GM23338 (cell line): ENCODE measurements around the gene RNF182. TPM values are rescaled to one million over a fixed set of nuclear protein-coding genes. Genes with fewer than 3 reads are reported as not detected.

Experiments
- ATAC-seq: fragments of 200-7000 bp; cut with Tn5 transposase; 3 replicates; pipeline ENCODE4 v1.9.1; 2020
- DNase-seq: peaks from one replicate; pipeline ENCODE4 v3.0.0-alpha.2; 2015; ENCODE audit warnings: low spot score
- H2AFZ ChIP-seq: fragments of 200-600 bp; sonication (generic); 2 replicates; pipeline ENCODE4 v1.8.0; 2016; ENCODE audit warnings: antibody characterized with exemption, mild to moderate bottlenecking, moderate library complexity
- H3F3A ChIP-seq: fragments of 200-600 bp; sonication (generic); replicated peaks from 2 replicates; pipeline ENCODE4 v1.8.0; 2017; ENCODE audit warnings: antibody characterized with exemption, mixed run types, low read depth
- H3K27ac ChIP-seq: fragments of 200-600 bp; sonication (generic); 2 replicates; pipeline ENCODE4 v1.6.1; 2016; ENCODE audit warnings: low read depth
- H3K27me3 ChIP-seq: fragments of 200-600 bp; sonication (generic); 2 replicates; pipeline ENCODE4 v1.8.0; 2016; ENCODE audit warnings: mild to moderate bottlenecking, mixed run types, moderate library complexity; ENCODE audit not compliant: insufficient read depth
- H3K36me3 ChIP-seq: fragments of 200-600 bp; sonication (generic); 2 replicates; pipeline ENCODE4 v1.8.0; 2016; ENCODE audit warnings: mild to moderate bottlenecking; ENCODE audit not compliant: insufficient read depth
- H3K4me1 ChIP-seq: fragments of 200-600 bp; sonication (generic); 2 replicates; pipeline ENCODE4 v1.8.0; 2016; ENCODE audit warnings: mild to moderate bottlenecking, moderate library complexity; ENCODE audit not compliant: insufficient read depth
- H3K4me2 ChIP-seq: fragments of 200-600 bp; sonication (generic); 2 replicates; pipeline ENCODE4 v1.7.1; 2017; ENCODE audit warnings: mixed run types
- H3K4me3 ChIP-seq: fragments of 200-600 bp; sonication (generic); 2 replicates; pipeline ENCODE4 v1.6.1; 2016; ENCODE audit warnings: mixed run types
- H3K79me2 ChIP-seq: fragments of 200-600 bp; sonication (generic); replicated peaks from 2 replicates; pipeline ENCODE4 v1.8.0; 2017; ENCODE audit warnings: mild to moderate bottlenecking; ENCODE audit not compliant: insufficient read depth
- H3K9me2 ChIP-seq: fragments of 200-600 bp; sonication (generic); 2 replicates; pipeline ENCODE4 v1.8.0; 2017; ENCODE audit not compliant: insufficient read depth
- H4K20me1 ChIP-seq: fragments of 200-600 bp; sonication (generic); replicated peaks from 2 replicates; pipeline ENCODE4 v1.8.0; 2017; ENCODE audit warnings: mild to moderate bottlenecking; ENCODE audit not compliant: insufficient read depth
- H3K27ac Mint-ChIP-seq: 2 replicates; pipeline ENCODE4 v1.8.0; 2020; ENCODE audit warnings: inconsistent platforms, mild to moderate bottlenecking, moderate library complexity, mixed read lengths
- H3K27me3 Mint-ChIP-seq: 3 replicates; pipeline ENCODE4 v1.8.0; 2022; ENCODE audit warnings: low read depth, mild to moderate bottlenecking, moderate library complexity, mixed read lengths, inconsistent platforms; ENCODE audit not compliant: insufficient read depth, poor library complexity
- H3K36me3 Mint-ChIP-seq: 3 replicates; pipeline ENCODE4 v1.8.0; 2021; ENCODE audit warnings: low read depth, mild to moderate bottlenecking, inconsistent platforms, moderate library complexity, mixed read lengths
- H3K4me1 Mint-ChIP-seq: 3 replicates; pipeline ENCODE4 v1.8.0; 2020; ENCODE audit warnings: mild to moderate bottlenecking, inconsistent platforms, mixed read lengths
- H3K4me3 Mint-ChIP-seq: 3 replicates; pipeline ENCODE4 v1.8.0; 2021; ENCODE audit warnings: moderate library complexity, mild to moderate bottlenecking, inconsistent platforms, mixed read lengths
- H3K9me3 Mint-ChIP-seq: 3 replicates; pipeline ENCODE4 v1.8.0; 2020; ENCODE audit warnings: moderate library complexity, mild to moderate bottlenecking, inconsistent platforms, mixed read lengths
- CREB1 ChIP-seq: fragments of 250-450 bp; sonication (Bioruptor Pico); IDR thresholded peaks from 2 replicates; pipeline ENCODE4 v1.5.0; 2020; ENCODE audit warnings: low read depth, mild to moderate bottlenecking, moderate library complexity
- CTCF ChIP-seq, 2 experiments: fragments of 200-600 bp in 1 of 2; sonication (generic) in 1 of 2; conservative IDR thresholded peaks; 2 replicates each; pipeline versions ENCODE4 v1.5.1 to v1.6.1; 2016 to 2017; ENCODE audit warnings: antibody characterized with exemption in 2 of 2, low read depth in 2 of 2, mild to moderate bottlenecking in 2 of 2, moderate library complexity in 1 of 2
- ETS1 ChIP-seq: IDR thresholded peaks from 2 replicates; pipeline ENCODE4 v1.6.1; 2016; ENCODE audit warnings: antibody characterized with exemption
- EZH2 ChIP-seq: fragments of 200-600 bp; sonication (generic); IDR thresholded peaks from one replicate; pipeline ENCODE4 v1.8.0; 2017; ENCODE audit warnings: antibody characterized with exemption, mild to moderate bottlenecking, low read depth; ENCODE audit not compliant: unreplicated experiment
- EZH2phosphoT487 ChIP-seq: fragments of 200-600 bp; sonication (generic); IDR thresholded peaks from one replicate; pipeline ENCODE4 v1.8.1; 2018; ENCODE audit warnings: antibody characterized with exemption; ENCODE audit not compliant: unreplicated experiment
- ZNF331 ChIP-seq: fragments of 250-450 bp; sonication (Bioruptor Pico); IDR thresholded peaks from 2 replicates; pipeline ENCODE4 v1.5.0; 2020; ENCODE audit warnings: low read depth, mild to moderate bottlenecking, moderate library complexity
- ZNF462 ChIP-seq: fragments of 250-450 bp; sonication (Bioruptor Pico); IDR thresholded peaks from 2 replicates; pipeline ENCODE4 v1.5.0; 2020; ENCODE audit warnings: mild to moderate bottlenecking, moderate library complexity
- polyA plus RNA-seq: library from polyadenylated mRNA; unstranded; fragments of >200 nt; fragmentation: Nextera tagmentation; extraction: Ambion mirVana; gene quantifications from 2 replicates; pipeline ENCODE4 v1.2.1, GENCODE V29; 2016
- total RNA-seq: library from RNA; depleted of rRNA; stranded (reverse); fragments of >200 nt; shearing (Covaris generic); gene quantifications from 2 replicates; pipeline ENCODE4 v1.2.3, GENCODE V29; 2014
- TF ChIP-seq, protein P1 (sequence below): IDR thresholded peaks from one replicate; pipeline ENCODE4 v1.6.1; 2018; ENCODE audit warnings: antibody characterized with exemption; ENCODE audit not compliant: unreplicated experiment

RNF182 gene
- total and polyA plus RNA-seq, 2 experiments from 2014 or later = 3.2 to 9.8 TPM

GRCh38 chr6:13915561-13916229 lies 9.1 kb upstream of the RNF182 start:
- Mint-ChIP-seq H3K4me3 (no peak overlapping the region), H3K4me1 (peaks cover 16% of the 10 kb centered on the region), H3K27ac (no peak overlapping the region), H3K27me3 (no peaks in the 10 kb centered on the region), H3K9me3 (no peaks in the 10 kb centered on the region), H3K36me3 (no peaks in the 10 kb centered on the region)
- Histone ChIP-seq H3F3A (no peaks in the 10 kb centered on the region), H3K27me3 (no peaks in the 10 kb centered on the region), H3K4me3 (no peak overlapping the region), H3K4me2 (no peak overlapping the region), H4K20me1 (no peaks in the 10 kb centered on the region), H3K79me2 (no peaks in the 10 kb centered on the region), H3K4me1 (peaks cover 11% of the 10 kb centered on the region; the same call in 1 of the 2 replicates), H2AFZ (no peak overlapping the region), H3K27ac (no peak overlapping the region), H3K9me2 (no peaks in the 10 kb centered on the region; the same call in 1 of the 2 replicates), H3K36me3 (no peaks in the 10 kb centered on the region)
- ATAC-seq = peak; percentile 69
- DNase-seq = peak; percentile 17
- TF ChIP-seq EZH2 (no peak), ETS1 (no peak), CTCF (conservative IDR thresholded peaks at IDR 0.05; ENCODE audit: low read depth in 2 of 2) (0 out of 4 replicates have a peak, but pooled peaks of 1 of the 2 experiments have one; percentile 16), CREB1 (CRISPR knock-in tag) (no peak), EZH2phosphoT487 (no peak), ZNF331 (CRISPR knock-in tag) (no peak), ZNF462 (CRISPR knock-in tag) (no peak)
- TF ChIP-seq, protein P1, sequence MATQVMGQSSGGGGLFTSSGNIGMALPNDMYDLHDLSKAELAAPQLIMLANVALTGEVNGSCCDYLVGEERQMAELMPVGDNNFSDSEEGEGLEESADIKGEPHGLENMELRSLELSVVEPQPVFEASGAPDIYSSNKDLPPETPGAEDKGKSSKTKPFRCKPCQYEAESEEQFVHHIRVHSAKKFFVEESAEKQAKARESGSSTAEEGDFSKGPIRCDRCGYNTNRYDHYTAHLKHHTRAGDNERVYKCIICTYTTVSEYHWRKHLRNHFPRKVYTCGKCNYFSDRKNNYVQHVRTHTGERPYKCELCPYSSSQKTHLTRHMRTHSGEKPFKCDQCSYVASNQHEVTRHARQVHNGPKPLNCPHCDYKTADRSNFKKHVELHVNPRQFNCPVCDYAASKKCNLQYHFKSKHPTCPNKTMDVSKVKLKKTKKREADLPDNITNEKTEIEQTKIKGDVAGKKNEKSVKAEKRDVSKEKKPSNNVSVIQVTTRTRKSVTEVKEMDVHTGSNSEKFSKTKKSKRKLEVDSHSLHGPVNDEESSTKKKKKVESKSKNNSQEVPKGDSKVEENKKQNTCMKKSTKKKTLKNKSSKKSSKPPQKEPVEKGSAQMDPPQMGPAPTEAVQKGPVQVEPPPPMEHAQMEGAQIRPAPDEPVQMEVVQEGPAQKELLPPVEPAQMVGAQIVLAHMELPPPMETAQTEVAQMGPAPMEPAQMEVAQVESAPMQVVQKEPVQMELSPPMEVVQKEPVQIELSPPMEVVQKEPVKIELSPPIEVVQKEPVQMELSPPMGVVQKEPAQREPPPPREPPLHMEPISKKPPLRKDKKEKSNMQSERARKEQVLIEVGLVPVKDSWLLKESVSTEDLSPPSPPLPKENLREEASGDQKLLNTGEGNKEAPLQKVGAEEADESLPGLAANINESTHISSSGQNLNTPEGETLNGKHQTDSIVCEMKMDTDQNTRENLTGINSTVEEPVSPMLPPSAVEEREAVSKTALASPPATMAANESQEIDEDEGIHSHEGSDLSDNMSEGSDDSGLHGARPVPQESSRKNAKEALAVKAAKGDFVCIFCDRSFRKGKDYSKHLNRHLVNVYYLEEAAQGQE = no peak
